ENCODE results near the gene OLAH. TPM values are rescaled to one million over a fixed set of nuclear protein-coding genes. Genes with fewer than 3 reads are reported as not detected.

OLAH gene
- total RNA-seq, 1 experiment from 2014 or later = 0.48 TPM

DNA sequence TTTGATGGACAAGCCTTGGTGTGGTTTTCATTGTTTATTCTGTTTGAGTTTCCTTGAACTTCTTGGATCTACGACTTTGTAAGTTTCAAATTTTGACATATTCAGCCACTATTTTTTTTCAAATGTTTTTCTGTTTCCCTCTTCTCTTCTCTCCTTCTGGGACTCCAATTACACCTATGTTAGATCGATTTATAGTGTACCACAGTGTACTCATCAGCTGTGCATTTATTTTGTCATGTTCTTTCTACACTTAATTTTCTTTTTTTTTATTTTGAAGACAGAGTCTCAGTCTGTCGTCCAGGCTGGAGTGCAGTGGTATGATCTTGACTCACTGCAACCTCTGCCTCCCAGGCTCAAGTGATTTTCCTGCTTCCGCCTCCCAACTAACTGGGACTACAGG is 16.2 kb downstream of the OLAH start:
- H3K9me3 ChIP-seq (ENCODE audit: control insufficient read depth, low read depth, low read length) = no peaks in the 10 kb centered on the region
- no peak overlapping the region for H3K4me3 Mint-ChIP-seq
- no peaks in the 10 kb centered on the region for H3K23me2 ChIP-seq (ENCODE audit: insufficient read length, low read depth, low read length, poor library complexity, severe bottlenecking)
- no peak overlapping the region for H2BK5ac ChIP-seq (ENCODE audit: insufficient read length, low read length)
- H3K18ac ChIP-seq (ENCODE audit: insufficient read length, low read depth, low read length) = no peak overlapping the region
- no peak for DNase-seq
- H3K4me1 Mint-ChIP-seq = no peaks in the 10 kb centered on the region
- H3K27me3 ChIP-seq (ENCODE audit: insufficient read depth, low read length) = no peaks in the 10 kb centered on the region
- H4K8ac ChIP-seq (replicated peaks; ENCODE audit: insufficient read length, low read depth, low read length) = no peak overlapping the region
- no peak overlapping the region for H3K9ac ChIP-seq (ENCODE audit: extremely low read depth, insufficient read length, low read length)
- H2AK5ac ChIP-seq (ENCODE audit: insufficient read length, low read length) = no peak overlapping the region
- no peak overlapping the region for H3K14ac ChIP-seq (ENCODE audit: insufficient read depth, low read length)
- H3T11ph ChIP-seq (ENCODE audit: low read length) = no peak overlapping the region
- no peak overlapping the region for H4K91ac ChIP-seq (ENCODE audit: insufficient read length, low read depth, low read length)
- no peak overlapping the region for H3K27ac Mint-ChIP-seq
- no peak overlapping the region for H2BK15ac ChIP-seq (ENCODE audit: low read depth, low read length)
- H3K4me2 ChIP-seq (ENCODE audit: insufficient read depth, insufficient read length, low read length) = no peak overlapping the region
- TF ChIP-seq, protein P1, sequence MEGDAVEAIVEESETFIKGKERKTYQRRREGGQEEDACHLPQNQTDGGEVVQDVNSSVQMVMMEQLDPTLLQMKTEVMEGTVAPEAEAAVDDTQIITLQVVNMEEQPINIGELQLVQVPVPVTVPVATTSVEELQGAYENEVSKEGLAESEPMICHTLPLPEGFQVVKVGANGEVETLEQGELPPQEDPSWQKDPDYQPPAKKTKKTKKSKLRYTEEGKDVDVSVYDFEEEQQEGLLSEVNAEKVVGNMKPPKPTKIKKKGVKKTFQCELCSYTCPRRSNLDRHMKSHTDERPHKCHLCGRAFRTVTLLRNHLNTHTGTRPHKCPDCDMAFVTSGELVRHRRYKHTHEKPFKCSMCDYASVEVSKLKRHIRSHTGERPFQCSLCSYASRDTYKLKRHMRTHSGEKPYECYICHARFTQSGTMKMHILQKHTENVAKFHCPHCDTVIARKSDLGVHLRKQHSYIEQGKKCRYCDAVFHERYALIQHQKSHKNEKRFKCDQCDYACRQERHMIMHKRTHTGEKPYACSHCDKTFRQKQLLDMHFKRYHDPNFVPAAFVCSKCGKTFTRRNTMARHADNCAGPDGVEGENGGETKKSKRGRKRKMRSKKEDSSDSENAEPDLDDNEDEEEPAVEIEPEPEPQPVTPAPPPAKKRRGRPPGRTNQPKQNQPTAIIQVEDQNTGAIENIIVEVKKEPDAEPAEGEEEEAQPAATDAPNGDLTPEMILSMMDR (conservative IDR thresholded peaks at IDR 0.05) = no peak
- H2BK20ac ChIP-seq (ENCODE audit: low read depth, low read length, poor library complexity, severe bottlenecking) = no peak overlapping the region
- H2BK120ac ChIP-seq (ENCODE audit: low read depth, low read length, poor library complexity, severe bottlenecking) = no peak overlapping the region
- peaks cover 13 to 18% of the 10 kb centered on the region in 2 experiments for H3K9me3 Mint-ChIP-seq
- no peak overlapping the region for H3K4ac ChIP-seq (ENCODE audit: low read depth, low read length)
- no peak overlapping the region for H3K23ac ChIP-seq (ENCODE audit: insufficient read length, low read depth, low read length)
- H3K79me2 ChIP-seq (ENCODE audit: insufficient read depth, low read length) = no peaks in the 10 kb centered on the region
- H3K27ac ChIP-seq (ENCODE audit: insufficient read length, low read depth, low read length) = no peak overlapping the region
- no peaks in the 10 kb centered on the region for H4K20me1 ChIP-seq (ENCODE audit: control insufficient read depth, insufficient read depth, insufficient read length)
- no peak overlapping the region for H3K56ac ChIP-seq (ENCODE audit: insufficient read length, low read depth, low read length)
- no CpG with 5 or more reads among the region's 4 CpGs for WGBS (ENCODE audit: extremely low coverage, insufficient read length, low lambda C conversion rate)
- H3K4me1 ChIP-seq (ENCODE audit: insufficient read depth, low read length) = no peaks in the 10 kb centered on the region
- H2AFZ ChIP-seq (ENCODE audit: low read length) = no peak overlapping the region
- peaks cover 0 to 10% (median 7%) of the 10 kb centered on the region in 3 experiments; a peak in 4 of 7 replicates for H3K36me3 Mint-ChIP-seq (ENCODE audit: insufficient read depth in 1 of 3, low read depth in 3 of 3)
- H4K5ac ChIP-seq (ENCODE audit: insufficient read length, low read depth, low read length) = no peak overlapping the region
- no peaks in the 10 kb centered on the region for H3K79me1 ChIP-seq (ENCODE audit: insufficient read depth, low read depth, low read length, poor library complexity, severe bottlenecking)
- peaks cover 2% of the 10 kb centered on the region; the same call in 1 of the 2 replicates for H3K27me3 Mint-ChIP-seq (ENCODE audit: low read depth)
- no peak overlapping the region for H2BK12ac ChIP-seq (ENCODE audit: insufficient read length, low read depth, low read length)
